ENCODE data around the gene LSM12.

Gene LSM12

DNA sequence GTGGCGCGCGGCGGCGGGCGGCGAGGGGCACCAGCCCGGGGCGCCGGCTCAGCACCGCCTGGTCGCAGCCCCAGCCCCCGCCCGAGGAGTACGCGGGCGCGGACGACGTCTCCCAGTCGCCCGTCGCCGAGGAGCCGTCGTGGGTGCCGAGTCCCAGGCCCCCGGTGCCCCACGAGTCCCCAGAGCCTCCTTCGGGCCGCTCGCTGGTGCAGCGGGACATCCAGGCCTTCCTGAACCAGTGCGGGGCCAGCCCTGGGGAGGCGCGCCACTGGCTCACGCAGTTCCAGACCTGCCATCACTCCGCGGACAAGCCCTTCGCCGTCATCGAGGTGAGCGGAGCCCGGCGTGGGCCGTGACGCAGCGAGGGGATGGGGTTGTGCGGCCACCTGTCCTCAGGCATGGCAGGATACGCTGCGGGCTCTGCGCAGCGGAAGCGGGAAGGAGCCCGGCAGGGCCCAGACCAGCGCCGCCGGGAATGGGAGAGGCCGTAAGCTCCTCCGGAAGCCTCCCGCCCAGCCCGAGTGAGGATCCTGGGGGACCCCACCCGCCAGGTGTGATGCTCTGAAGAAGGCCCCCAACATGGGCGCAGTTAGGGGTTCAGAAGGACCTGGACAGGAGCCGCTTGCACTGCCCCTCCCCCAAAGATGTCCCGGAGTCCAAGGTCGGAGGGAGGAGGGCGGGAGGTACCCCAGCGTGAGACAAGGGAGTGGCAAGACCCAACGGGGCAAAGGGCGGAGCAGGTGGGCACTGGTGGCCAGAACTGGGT is 61.5 kb downstream of the LSM12 start:
- Histone ChIP-seq H3F3A (ENCODE audit: insufficient read depth, low read length) (no peaks in the 10 kb centered on the region), H3K27ac (ENCODE audit: low read depth, low read length, poor library complexity, severe bottlenecking) (no peak overlapping the region), H3K4me2 (ENCODE audit: low read length) (no peak overlapping the region), H3K4me3 (ENCODE audit: low read depth, low read length, poor library complexity, severe bottlenecking) (no peak overlapping the region), H4K20me1 (ENCODE audit: insufficient read depth, low read length) (no peaks in the 10 kb centered on the region), H3K36me3 (ENCODE audit: insufficient read depth, low read length) (no peaks in the 10 kb centered on the region), H3K9me2 (ENCODE audit: low read depth, low read length) (no peaks in the 10 kb centered on the region), H3K79me2 (ENCODE audit: insufficient read depth, low read length) (no peaks in the 10 kb centered on the region), H2AFZ (ENCODE audit: low read length) (no peak overlapping the region), H3K9ac (ENCODE audit: low read length) (no peak overlapping the region), H3K9me3 (ENCODE audit: low read length) (no peaks in the 10 kb centered on the region), H3K4me1 (ENCODE audit: insufficient read depth, low read length, severe bottlenecking) (peaks cover 21% of the 10 kb centered on the region), H3K27me3 (ENCODE audit: insufficient read depth, low read length) (peaks cover 5% of the 10 kb centered on the region; the same call in 1 of the 2 replicates)
- TF ChIP-seq, protein P1, sequence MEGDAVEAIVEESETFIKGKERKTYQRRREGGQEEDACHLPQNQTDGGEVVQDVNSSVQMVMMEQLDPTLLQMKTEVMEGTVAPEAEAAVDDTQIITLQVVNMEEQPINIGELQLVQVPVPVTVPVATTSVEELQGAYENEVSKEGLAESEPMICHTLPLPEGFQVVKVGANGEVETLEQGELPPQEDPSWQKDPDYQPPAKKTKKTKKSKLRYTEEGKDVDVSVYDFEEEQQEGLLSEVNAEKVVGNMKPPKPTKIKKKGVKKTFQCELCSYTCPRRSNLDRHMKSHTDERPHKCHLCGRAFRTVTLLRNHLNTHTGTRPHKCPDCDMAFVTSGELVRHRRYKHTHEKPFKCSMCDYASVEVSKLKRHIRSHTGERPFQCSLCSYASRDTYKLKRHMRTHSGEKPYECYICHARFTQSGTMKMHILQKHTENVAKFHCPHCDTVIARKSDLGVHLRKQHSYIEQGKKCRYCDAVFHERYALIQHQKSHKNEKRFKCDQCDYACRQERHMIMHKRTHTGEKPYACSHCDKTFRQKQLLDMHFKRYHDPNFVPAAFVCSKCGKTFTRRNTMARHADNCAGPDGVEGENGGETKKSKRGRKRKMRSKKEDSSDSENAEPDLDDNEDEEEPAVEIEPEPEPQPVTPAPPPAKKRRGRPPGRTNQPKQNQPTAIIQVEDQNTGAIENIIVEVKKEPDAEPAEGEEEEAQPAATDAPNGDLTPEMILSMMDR (IDR thresholded peaks at IDR 0.05; ENCODE audit: low read length): no peak
- no peak for TF ChIP-seq EZH2 (IDR thresholded peaks at IDR 0.05; ENCODE audit: borderline replicate concordance, low read length)

- no peak within 1 kb of the TSS for H2AFZ ChIP-seq (ENCODE audit: low read length)
- H3K27ac ChIP-seq (ENCODE audit: low read depth, low read length, poor library complexity, severe bottlenecking): no peak within 1 kb of the TSS
- TF ChIP-seq, protein P1 (IDR thresholded peaks at IDR 0.05; ENCODE audit: low read length): no peak
- TF ChIP-seq EZH2 (IDR thresholded peaks at IDR 0.05; ENCODE audit: borderline replicate concordance, low read length): no peak
- H3K9me3 ChIP-seq (ENCODE audit: low read length): no peaks in the 10 kb centered on the region
- peaks cover 21% of the 10 kb centered on the region for H3K4me1 ChIP-seq (ENCODE audit: insufficient read depth, low read length, severe bottlenecking)
- H3F3A ChIP-seq (ENCODE audit: insufficient read depth, low read length): no peaks in the 10 kb centered on the region
- peaks cover 5% of the 10 kb centered on the region; the same call in 1 of the 2 replicates for H3K27me3 ChIP-seq (ENCODE audit: insufficient read depth, low read length)
- H4K20me1 ChIP-seq (ENCODE audit: insufficient read depth, low read length): no peaks in the 10 kb centered on the region
- H3K4me2 ChIP-seq (ENCODE audit: low read length): no peak within 1 kb of the TSS
- H3K79me2 ChIP-seq (ENCODE audit: insufficient read depth, low read length): no peaks in the 10 kb centered on the region
- H3K4me3 ChIP-seq (ENCODE audit: low read depth, low read length, poor library complexity, severe bottlenecking): no peak within 1 kb of the TSS
- no peak within 1 kb of the TSS for H3K9ac ChIP-seq (ENCODE audit: low read length)
- H3K36me3 ChIP-seq (ENCODE audit: insufficient read depth, low read length): no peaks in the 10 kb centered on the region
- no peaks in the 10 kb centered on the region for H3K9me2 ChIP-seq (ENCODE audit: low read depth, low read length)
These were observed 62.3 kb downstream of the LSM12 start, which contains the start of gene NAGS for GRCh38 chr17:44004077-44004760. Gene NAGS, plus strand, starts transcription at chr17:44004622. Its CDS starts 42 bp downstream, at chr17:44004664.

GRCh38 chr17:44002141-44002848 is 64.2 kb downstream of the LSM12 start:
- H3K4me1 ChIP-seq (ENCODE audit: insufficient read depth, low read length, severe bottlenecking): peaks cover 12% of the 10 kb centered on the region
- H3K9me2 ChIP-seq (ENCODE audit: low read depth, low read length): no peaks in the 10 kb centered on the region
- no peak overlapping the region for H3K27ac ChIP-seq (ENCODE audit: low read depth, low read length, poor library complexity, severe bottlenecking)
- H4K20me1 ChIP-seq (ENCODE audit: insufficient read depth, low read length): no peaks in the 10 kb centered on the region
- H3K27me3 ChIP-seq (ENCODE audit: insufficient read depth, low read length): peaks cover 5% of the 10 kb centered on the region; the same call in 1 of the 2 replicates
- no peaks in the 10 kb centered on the region for H3K9me3 ChIP-seq (ENCODE audit: low read length)
- no peak overlapping the region for H3K4me2 ChIP-seq (ENCODE audit: low read length)
- no peak overlapping the region for H3K4me3 ChIP-seq (ENCODE audit: low read depth, low read length, poor library complexity, severe bottlenecking)
- no peak for TF ChIP-seq EZH2 (IDR thresholded peaks at IDR 0.05; ENCODE audit: borderline replicate concordance, low read length)
- TF ChIP-seq, protein P1 (IDR thresholded peaks at IDR 0.05; ENCODE audit: low read length): no peak
- no peak overlapping the region for H3K9ac ChIP-seq (ENCODE audit: low read length)
- H3K79me2 ChIP-seq (ENCODE audit: insufficient read depth, low read length): no peaks in the 10 kb centered on the region
- no peak overlapping the region for H2AFZ ChIP-seq (ENCODE audit: low read length)
- H3K36me3 ChIP-seq (ENCODE audit: insufficient read depth, low read length): no peaks in the 10 kb centered on the region
- H3F3A ChIP-seq (ENCODE audit: insufficient read depth, low read length): no peaks in the 10 kb centered on the region

All from OCI-LY1 (cell line).